ENCODE data around the gene PRPH. TPM values are rescaled to one million over a fixed set of nuclear protein-coding genes. Genes with fewer than 3 reads are reported as not detected.
"Not testable (repeated sequence)": the region's sequence is repeated elsewhere in the genome, so short reads cannot be mapped to it uniquely, and the experiment has no call there.

PRPH gene
- total RNA-seq, 1 donor from 2014 or later: 3.7 TPM

- DNase-seq (ENCODE audit: low spot score) (peak; percentile 12), ATAC-seq (no peak)
- intact Hi-C loops (cut with DNase I): no loop called here
Observed at GRCh38 chr12:49327887-49328286, 32.9 kb downstream of the PRPH start.

GRCh38 chr12:49328816-49329215 lies 33.9 kb downstream of the PRPH start:
- peak; percentile 36 for DNase-seq (ENCODE audit: low spot score)
- ATAC-seq: no peak
- intact Hi-C loops (cut with DNase I): no loop called here

GRCh38 chr12:49330032-49330619 lies 35.2 kb downstream of the PRPH start:
- intact Hi-C loops (cut with DNase I): no loop called here
- DNase-seq (ENCODE audit: low spot score) (peak; percentile 19), ATAC-seq (no peak)

- peak; percentile 51 for DNase-seq (ENCODE audit: low spot score)
- ATAC-seq: peak; percentile 3
- intact Hi-C loops (cut with DNase I): no loop called here
Observed at GRCh38 chr12:49330631-49331379, 35.9 kb downstream of the PRPH start.

GRCh38 chr12:49331380-49332222 lies 36.7 kb downstream of the PRPH start:
- peak; percentile 71 for DNase-seq (ENCODE audit: low spot score)
- peak; percentile 90 for ATAC-seq
- intact Hi-C loops (cut with DNase I): no loop called here

GRCh38 chr12:49332441-49332861 lies 37.5 kb downstream of the PRPH start:
- intact Hi-C loops (cut with DNase I): no loop called here
- no peak for ATAC-seq
- DNase-seq (ENCODE audit: low spot score): peak; percentile 54

- DNase-seq (ENCODE audit: low spot score) (peak; percentile 55), ATAC-seq (no peak)
- intact Hi-C loops (cut with DNase I): no loop called here
Observed at GRCh38 chr12:49332891-49333371, 38.0 kb downstream of the PRPH start.

GRCh38 chr12:49333778-49334177 lies 38.8 kb downstream of the PRPH start:
- intact Hi-C loops (cut with DNase I); DNase-seq (ENCODE audit: low spot score): not testable (repeated sequence)

GRCh38 chr12:49334226-49334625 lies 39.3 kb downstream of the PRPH start:
- ATAC-seq (no peak), DNase-seq (ENCODE audit: low spot score) (no peak)
- intact Hi-C loops (cut with DNase I): no loop called here

More at GRCh38 chr12:49333778-49334177, 38.8 kb downstream of the PRPH start:
- ATAC-seq: not testable (repeated sequence)

- ATAC-seq (no peak), DNase-seq (ENCODE audit: low spot score) (no peak)
- intact Hi-C loops (cut with DNase I): no loop called here
Observed at GRCh38 chr12:49334681-49335080, 39.7 kb downstream of the PRPH start.

- no peak for ATAC-seq
- intact Hi-C loops (cut with DNase I): no loop called here
- peak; percentile 48 for DNase-seq (ENCODE audit: low spot score)
Observed at GRCh38 chr12:49335118-49335954, 40.4 kb downstream of the PRPH start.

GRCh38 chr12:49335955-49336644 lies 41.2 kb downstream of the PRPH start:
- no peak for ATAC-seq
- intact Hi-C loops (cut with DNase I): no loop called here
- no peak for DNase-seq (ENCODE audit: low spot score)

- ATAC-seq (peak; percentile 82), DNase-seq (ENCODE audit: low spot score) (peak; percentile 88)
- intact Hi-C loops (cut with DNase I): no loop called here
Observed at GRCh38 chr12:49336645-49337584, 42.0 kb downstream of the PRPH start, which contains the start of gene C1QL4. TSS of gene C1QL4 (minus strand) at chr12:49337188. CDS start at chr12:49336477, 711 bp downstream.

GRCh38 chr12:49338830-49339463 lies 44.0 kb downstream of the PRPH start:
- ATAC-seq: no peak
- no peak for DNase-seq (ENCODE audit: low spot score)
- intact Hi-C loops (cut with DNase I): no loop called here

- ATAC-seq: no peak
- no peak for DNase-seq (ENCODE audit: low spot score)
- intact Hi-C loops (cut with DNase I): no loop called here
Observed at GRCh38 chr12:49339464-49339861, 44.5 kb downstream of the PRPH start.

GRCh38 chr12:49340095-49340870 lies 45.3 kb downstream of the PRPH start:
- intact Hi-C loops (cut with DNase I): no loop called here
- ATAC-seq (no peak), DNase-seq (ENCODE audit: low spot score) (no peak)

All from sciatic nerve (tissue), 2 donors.